Measurements from ENCODE around the gene TOP2A.
"Not testable (repeated sequence)": the region's sequence is repeated elsewhere in the genome, so short reads cannot be mapped to it uniquely, and the experiment has no call there.

The TOP2A gene

DNA sequence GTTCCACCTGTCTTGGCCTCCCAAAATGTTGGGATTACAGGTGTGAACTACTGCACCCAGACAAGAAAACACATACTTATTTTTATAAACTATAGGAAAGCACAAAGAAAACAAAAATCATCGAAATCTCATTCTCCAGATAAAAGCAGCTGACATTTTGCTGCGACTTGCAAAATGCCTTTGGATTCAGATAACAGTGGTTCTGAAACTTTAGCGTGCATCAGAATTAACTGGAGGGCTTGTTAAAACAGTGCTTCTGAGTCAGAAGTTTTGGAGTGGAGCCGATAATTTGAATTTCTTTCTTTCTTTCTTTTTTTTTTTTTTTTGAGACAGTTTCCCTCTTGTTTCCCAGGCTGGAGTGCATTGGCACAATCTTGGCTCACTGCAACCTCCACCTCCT lies 35.4 kb downstream of the TOP2A start:
- POLR2A ChIA-PET: no interaction called here
- DNase-seq (ENCODE audit: extremely low spot score): no peak
- TF ChIP-seq, protein P1, sequence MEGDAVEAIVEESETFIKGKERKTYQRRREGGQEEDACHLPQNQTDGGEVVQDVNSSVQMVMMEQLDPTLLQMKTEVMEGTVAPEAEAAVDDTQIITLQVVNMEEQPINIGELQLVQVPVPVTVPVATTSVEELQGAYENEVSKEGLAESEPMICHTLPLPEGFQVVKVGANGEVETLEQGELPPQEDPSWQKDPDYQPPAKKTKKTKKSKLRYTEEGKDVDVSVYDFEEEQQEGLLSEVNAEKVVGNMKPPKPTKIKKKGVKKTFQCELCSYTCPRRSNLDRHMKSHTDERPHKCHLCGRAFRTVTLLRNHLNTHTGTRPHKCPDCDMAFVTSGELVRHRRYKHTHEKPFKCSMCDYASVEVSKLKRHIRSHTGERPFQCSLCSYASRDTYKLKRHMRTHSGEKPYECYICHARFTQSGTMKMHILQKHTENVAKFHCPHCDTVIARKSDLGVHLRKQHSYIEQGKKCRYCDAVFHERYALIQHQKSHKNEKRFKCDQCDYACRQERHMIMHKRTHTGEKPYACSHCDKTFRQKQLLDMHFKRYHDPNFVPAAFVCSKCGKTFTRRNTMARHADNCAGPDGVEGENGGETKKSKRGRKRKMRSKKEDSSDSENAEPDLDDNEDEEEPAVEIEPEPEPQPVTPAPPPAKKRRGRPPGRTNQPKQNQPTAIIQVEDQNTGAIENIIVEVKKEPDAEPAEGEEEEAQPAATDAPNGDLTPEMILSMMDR (IDR thresholded peaks at IDR 0.05; ENCODE audit: control extremely low read depth, extremely low read depth, low read depth, missing control alignments): no peak
- CTCF ChIA-PET: interaction anchor here (1.1 to 3.2 kb wide), 4 partner anchors 9 to 26 kb away, joined by 3 to 11 read pairs (median 4); no protein-coding TSS in a partner anchor

DNA sequence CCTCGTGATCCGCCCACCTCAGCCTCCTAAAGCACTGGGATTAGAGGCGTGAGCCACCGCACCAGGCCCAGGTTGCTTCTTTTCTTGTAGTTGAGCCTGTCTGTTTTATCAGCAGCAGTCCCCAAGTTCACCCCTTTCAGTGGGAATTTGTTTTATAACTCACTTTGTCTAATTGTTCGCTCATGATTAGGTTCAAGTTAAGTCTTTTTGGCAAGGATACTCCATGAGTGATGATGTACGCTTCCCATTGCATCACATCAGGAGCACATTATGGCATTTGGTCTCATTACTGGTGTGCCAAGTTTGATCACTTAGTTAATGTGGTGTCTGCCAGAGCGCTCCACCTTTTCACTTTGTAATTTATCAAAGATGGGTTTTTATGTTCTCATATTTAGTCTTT lies 38.7 kb downstream of the TOP2A start:
- ChIA-PET CTCF (interaction anchor here (1.0 kb wide), 1 partner anchor 20 kb away, joined by 3 read pairs; no protein-coding TSS in a partner anchor), POLR2A (no interaction called here)
- DNase-seq (ENCODE audit: extremely low spot score): no peak
- TF ChIP-seq, protein P1 (IDR thresholded peaks at IDR 0.05; ENCODE audit: control extremely low read depth, extremely low read depth, low read depth, missing control alignments): no peak

DNA sequence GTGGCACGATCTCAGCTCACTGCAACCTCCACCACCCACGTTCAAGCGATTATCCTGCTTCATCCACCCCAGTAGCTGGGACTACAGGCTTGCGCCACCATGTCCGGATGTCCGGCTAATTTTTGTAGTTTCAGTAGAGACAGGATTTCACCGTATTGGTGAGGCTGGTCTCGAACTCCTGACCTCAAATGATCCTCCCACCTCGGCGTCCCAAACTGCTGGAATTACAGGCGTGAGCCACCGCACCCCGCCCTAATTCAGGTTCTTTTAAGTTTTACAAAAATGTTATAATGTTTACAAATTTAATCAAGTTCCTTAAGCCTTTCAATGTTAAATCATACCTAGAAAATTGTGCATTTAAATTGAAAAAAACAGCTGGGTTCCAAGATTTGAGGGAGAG lies 39.9 kb downstream of the TOP2A start:
- TF ChIP-seq, protein P1 (IDR thresholded peaks at IDR 0.05; ENCODE audit: control extremely low read depth, extremely low read depth, low read depth, missing control alignments): no peak
- CTCF ChIA-PET: interaction anchor here (2.0 to 2.2 kb wide), 2 partner anchors 13 to 23 kb away, joined by 6 to 9 read pairs; partner anchors contain the start of gene GJD3
- DNase-seq (ENCODE audit: extremely low spot score): no peak
- POLR2A ChIA-PET: no interaction called here

DNA sequence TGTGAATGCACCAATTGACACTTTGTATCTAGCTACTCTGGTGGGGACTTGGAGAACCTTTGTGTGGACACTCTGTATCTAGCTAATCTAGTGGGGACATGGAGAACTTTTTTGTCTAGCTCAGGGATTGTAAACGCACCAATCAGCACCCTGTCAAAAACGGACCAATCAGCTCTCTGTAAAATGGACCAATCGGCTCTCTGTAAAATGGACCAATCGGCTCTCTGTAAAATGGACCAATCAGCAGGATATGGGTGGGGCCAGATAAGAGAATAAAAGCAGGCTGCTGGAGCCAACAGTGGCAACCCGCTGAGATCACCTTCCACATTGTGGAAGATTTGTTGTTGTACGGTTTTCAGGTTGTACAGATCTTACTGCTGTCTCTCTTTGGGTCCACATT lies 41.2 kb downstream of the TOP2A start:
- POLR2A ChIA-PET: interaction anchor here (0.7 kb wide), 1 partner anchor 99 kb away, joined by 3 read pairs; no protein-coding TSS in a partner anchor
- CTCF ChIA-PET: interaction anchor here (0.9 to 2.2 kb wide), 5 partner anchors 8 to 21 kb away, joined by 3 to 9 read pairs (median 3); partner anchors contain the start of gene GJD3
- not testable (repeated sequence) for DNase-seq (ENCODE audit: extremely low spot score)

DNA sequence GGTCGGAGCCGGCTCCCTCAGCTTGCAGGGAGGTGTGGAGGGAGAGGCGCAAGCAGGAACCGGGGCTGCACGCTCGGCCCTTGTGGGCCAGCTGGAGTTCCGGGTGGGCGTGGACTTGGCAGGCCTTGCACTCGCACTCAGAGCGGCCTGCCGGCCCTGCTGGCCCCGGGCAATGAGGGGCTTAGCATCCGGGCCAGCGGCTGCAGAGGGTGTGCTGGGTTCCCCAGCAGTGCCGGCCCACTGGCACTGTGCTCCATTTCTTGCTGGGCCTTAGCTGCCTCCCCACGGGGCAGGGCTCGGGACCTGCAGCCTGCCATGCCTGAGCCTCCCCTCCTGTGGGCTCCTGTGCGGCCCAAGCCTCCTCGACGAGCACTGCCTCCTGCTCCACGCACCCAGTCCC lies 41.9 kb downstream of the TOP2A start:
- not testable (repeated sequence) for DNase-seq (ENCODE audit: extremely low spot score)
- ChIA-PET CTCF (interaction anchor here (1.1 to 2.2 kb wide), 7 partner anchors 11 to 158 kb away, joined by 3 to 9 read pairs (median 4); partner anchors contain the start of gene GJD3), POLR2A (interaction anchor here (0.7 kb wide), 1 partner anchor 100 kb away, joined by 3 read pairs; no protein-coding TSS in a partner anchor)

DNA sequence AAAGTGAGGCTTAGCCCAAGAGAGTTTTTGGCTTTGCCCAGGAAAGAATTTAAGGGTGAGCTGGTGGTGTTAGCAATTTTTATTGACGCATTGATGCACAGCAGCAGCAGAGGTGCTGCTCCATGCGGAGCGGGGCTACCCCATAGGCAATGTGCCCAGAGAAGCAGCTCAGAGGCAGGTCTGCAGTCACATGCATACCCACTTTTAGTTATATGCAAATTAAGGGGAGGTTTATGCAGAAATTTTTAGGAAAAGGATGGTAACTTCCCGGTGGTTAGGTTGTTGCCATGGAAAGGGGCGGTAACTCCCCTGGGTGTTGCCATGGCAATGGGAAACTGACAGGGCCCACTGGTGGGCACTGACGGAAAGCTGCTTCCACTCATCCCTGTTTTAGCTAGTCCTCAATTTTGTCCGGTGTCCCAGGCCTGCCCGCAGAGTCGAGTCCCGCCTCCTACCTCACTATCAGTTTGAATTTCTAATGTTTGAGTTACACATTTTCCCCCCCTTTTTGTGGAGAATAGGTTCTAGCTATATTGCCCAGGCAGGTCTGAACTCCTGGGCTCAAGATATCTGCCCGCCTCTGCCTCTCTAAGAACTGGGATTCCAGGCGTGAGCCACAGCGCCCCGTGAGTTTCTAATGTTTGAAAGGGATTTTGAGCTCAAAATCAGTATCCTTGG lies 42.7 kb downstream of the TOP2A start:
- CTCF ChIA-PET: interaction anchor here (1.0 to 2.0 kb wide), 8 partner anchors 10 to 158 kb away, joined by 3 to 5 read pairs (median 4); no protein-coding TSS in a partner anchor
- no peak for DNase-seq (ENCODE audit: extremely low spot score)
- TF ChIP-seq, protein P1 (IDR thresholded peaks at IDR 0.05; ENCODE audit: control extremely low read depth, extremely low read depth, low read depth, missing control alignments): no peak
- POLR2A ChIA-PET: no interaction called here

DNA sequence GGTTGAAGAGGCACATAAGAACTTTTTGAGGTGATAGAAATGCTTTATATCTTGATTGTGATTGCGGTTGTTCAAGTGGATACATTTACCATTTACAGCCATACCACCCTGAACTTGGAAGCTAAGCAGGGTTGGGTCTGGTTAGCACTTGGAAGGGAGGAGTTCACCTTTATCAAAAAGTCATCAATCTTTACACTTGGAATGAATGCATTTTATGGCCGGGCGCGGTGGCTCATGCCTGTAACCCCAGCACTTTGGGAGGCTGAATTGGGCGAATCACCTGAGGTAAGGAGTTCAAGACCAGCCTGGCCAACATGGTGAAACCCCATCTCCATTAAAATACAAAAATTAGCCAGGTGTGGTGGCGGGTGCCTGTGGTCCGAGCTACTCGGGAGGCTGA lies 43.7 kb downstream of the TOP2A start:
- CTCF ChIA-PET: interaction anchor here (1.2 to 2.0 kb wide), 5 partner anchors 8 to 102 kb away, joined by 3 to 5 read pairs (median 3); no protein-coding TSS in a partner anchor
- POLR2A ChIA-PET: no interaction called here
- TF ChIP-seq, protein P1 (IDR thresholded peaks at IDR 0.05; ENCODE audit: control extremely low read depth, extremely low read depth, low read depth, missing control alignments): no peak
- DNase-seq (ENCODE audit: extremely low spot score): no peak
